ENCODE data around the gene MEDAG.
A peak's percentile ranks its signal among the peaks of the same experiment; 100 is the strongest.

The MEDAG gene

DNA sequence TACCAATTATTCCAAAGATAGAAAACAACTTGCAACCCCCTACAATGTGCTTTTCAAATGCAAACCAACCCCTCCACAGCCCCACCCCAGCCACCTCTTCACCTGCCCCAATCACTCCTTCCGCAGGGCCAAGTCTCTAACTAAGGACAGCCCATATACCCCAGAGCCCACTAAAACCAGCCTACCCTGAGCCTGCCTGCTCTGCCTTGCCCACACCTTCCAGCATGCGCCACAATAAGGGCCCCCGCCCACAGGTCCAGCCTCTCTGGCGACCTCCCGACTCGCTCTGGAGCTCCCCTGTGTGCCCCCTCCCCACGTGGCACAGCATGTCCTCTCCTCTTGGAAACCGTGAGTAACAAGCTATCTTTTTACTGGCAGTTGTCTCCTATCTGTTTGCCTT lies 42.8 kb upstream of the MEDAG start:
- TF ChIP-seq, protein P1, sequence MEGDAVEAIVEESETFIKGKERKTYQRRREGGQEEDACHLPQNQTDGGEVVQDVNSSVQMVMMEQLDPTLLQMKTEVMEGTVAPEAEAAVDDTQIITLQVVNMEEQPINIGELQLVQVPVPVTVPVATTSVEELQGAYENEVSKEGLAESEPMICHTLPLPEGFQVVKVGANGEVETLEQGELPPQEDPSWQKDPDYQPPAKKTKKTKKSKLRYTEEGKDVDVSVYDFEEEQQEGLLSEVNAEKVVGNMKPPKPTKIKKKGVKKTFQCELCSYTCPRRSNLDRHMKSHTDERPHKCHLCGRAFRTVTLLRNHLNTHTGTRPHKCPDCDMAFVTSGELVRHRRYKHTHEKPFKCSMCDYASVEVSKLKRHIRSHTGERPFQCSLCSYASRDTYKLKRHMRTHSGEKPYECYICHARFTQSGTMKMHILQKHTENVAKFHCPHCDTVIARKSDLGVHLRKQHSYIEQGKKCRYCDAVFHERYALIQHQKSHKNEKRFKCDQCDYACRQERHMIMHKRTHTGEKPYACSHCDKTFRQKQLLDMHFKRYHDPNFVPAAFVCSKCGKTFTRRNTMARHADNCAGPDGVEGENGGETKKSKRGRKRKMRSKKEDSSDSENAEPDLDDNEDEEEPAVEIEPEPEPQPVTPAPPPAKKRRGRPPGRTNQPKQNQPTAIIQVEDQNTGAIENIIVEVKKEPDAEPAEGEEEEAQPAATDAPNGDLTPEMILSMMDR (IDR thresholded peaks at IDR 0.05; ENCODE audit: insufficient read depth, missing control alignments) = no peak
- DNase-seq (ENCODE audit: insufficient read length, low spot score) (no peak), FAIRE-seq (no peak)

DNA sequence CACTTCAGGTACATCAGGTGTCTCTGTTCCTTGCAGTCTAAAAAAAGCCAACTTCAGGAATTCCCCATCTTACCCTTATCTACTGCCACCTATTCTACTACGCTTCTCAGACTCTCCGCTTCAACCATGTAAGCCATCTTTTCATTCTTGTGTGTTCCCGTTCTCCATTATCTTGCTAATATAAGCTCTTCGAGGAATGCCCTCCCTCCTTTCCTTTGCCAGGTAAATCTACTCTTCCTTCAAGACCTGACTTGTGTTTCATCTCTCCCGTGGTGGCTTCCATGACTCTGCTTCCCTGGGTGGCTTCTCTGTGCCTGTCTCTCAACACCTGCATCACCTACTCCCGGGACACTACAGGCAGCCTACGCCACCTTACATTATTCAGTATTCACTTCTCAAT lies 42.3 kb upstream of the MEDAG start:
- TF ChIP-seq, protein P1 (IDR thresholded peaks at IDR 0.05; ENCODE audit: insufficient read depth, missing control alignments) = no peak
- DNase-seq (ENCODE audit: insufficient read length, low spot score) (no peak), FAIRE-seq (no peak)

DNA sequence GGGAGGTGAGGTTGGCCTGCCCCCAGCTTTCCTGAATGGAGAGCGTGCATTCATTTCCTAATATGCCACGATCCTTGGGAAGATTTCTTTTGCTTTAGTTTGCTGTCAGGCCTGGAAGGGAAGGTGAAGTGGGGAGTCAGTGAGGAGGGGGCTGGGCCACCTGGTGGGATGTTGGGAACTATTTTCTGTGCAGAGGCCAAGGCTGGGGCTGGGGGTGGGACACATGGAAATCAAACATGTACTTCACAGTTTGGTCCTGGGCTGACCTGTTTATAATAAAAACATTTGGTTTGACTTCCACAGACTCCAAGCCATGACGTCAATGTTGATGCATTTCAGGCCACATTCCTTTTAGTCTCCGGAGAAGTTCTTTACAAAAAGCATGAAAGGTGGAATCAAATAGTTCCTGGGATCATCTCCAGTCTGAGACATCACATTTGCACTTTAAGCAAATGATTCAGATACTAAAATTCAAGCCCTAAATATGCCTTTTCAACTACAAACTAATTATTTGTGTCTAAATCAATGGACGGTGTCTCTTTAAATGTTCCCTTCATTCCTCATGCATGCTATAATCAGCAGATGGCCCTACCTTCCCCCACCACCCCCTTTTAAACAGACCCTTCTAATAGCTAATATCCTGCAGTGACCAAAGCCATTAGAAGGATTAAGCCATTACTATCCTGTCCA lies 41.5 kb upstream of the MEDAG start:
- TF ChIP-seq, protein P1 (IDR thresholded peaks at IDR 0.05; ENCODE audit: insufficient read depth, missing control alignments) = no peak
- FAIRE-seq = no peak
- no peak for DNase-seq (ENCODE audit: insufficient read length, low spot score)

DNA sequence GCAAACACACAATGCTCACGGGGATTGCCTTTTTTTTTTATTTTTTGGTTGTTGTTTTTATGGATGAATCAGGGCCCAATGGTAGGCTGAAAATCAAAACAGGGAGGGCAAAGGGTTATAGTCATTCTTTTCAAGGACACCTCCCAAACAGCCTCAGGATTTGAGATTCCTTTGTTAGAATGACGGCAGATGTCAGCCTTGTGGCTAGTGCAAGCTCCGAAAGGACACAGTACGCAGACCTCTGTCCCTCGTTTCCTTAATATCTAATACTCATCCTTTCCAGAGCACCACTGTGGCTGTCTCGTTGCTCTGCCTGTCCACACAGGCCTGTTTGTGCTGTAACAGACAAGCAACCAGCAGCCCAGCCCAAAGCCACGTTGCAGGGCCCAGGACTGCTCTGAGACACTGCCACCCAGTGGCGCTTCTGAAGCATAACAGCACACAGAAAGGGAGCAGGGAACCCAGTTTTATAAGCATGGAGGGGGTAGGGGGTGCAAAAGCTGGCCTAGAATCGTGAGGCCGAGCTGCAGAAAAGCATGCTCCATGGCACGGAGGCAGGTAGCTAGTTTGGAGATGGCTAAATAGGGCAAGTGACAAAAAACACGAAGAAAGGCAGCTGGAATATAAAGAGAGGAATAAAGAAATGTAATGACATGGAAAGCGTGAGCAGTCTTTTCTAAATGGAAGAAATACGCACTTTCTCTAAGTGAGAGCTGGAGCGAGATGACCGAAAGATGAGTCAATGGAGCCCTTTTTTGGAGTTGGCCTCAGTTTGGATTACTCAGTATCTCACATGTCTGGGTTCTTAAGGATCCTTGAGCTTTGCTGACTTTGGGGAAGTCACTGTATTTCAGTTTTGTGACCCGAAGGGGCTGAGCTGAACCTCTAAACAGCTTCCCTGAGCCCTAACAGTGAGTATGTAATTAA lies 40.7 kb upstream of the MEDAG start:
- FAIRE-seq (no peak), DNase-seq (ENCODE audit: insufficient read length, low spot score) (peak; percentile 71)
- TF ChIP-seq, protein P1 (IDR thresholded peaks at IDR 0.05; ENCODE audit: insufficient read depth, missing control alignments) = peak; percentile 89

DNA sequence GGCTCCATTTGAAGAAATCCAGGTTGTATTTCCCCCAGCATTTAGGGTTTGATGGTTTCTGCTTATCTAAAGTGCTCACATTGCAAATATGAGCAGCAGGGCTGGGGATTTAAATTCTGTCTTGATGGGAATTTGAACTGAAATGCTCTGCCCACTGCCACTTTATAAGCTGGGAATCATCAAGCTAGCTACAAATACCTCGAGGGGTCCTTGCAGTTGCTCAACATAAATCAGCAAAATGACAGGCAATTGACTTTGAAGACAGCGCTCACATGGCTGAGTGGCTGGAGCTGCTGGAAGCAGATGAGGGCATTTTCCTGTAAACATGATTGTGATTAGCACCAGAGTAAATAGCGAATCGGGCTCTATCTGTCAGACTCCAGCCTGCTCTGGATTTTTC lies 39.4 kb upstream of the MEDAG start:
- no peak for DNase-seq (ENCODE audit: insufficient read length, low spot score)
- no peak for FAIRE-seq
- TF ChIP-seq, protein P1 (IDR thresholded peaks at IDR 0.05; ENCODE audit: insufficient read depth, missing control alignments) = no peak

DNA sequence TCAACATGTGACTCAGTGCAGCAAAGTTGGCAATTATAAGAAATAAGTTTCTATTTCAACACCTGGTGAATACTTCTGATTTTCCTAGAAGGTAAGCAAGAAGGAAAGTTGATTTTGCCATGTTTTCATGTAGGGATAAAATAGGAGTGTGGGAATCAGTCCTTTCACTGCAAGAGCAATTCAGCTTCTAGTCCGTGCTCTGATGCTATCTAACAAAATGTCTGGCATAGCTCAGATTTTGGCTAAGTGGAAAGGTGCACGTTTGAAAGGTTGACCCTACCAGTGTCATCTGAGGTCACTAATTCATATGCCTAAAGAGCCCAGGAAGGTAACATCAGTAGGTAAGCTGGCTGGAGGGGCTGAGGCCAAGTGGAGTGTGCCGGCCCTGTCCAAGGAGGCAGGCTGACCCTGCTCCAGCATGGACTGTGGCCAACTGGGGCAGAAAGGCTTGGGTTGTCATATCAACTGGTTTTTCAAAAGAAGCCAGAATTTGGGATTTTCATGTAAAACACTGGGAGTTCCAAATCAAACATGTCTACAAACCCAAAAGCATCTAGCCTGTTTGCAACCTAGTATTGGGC lies 38.9 kb upstream of the MEDAG start:
- DNase-seq (ENCODE audit: insufficient read length, low spot score) (no peak), FAIRE-seq (no peak)
- TF ChIP-seq, protein P1 (IDR thresholded peaks at IDR 0.05; ENCODE audit: insufficient read depth, missing control alignments) = no peak

Data from D721Med (cell line).